Esophagus squamous epithelium (tissue), 4 donors: ENCODE results near the gene ALDH3B1.

Experiments
- CTCF ChIP-seq, 6 experiments: fragments of 450-650 bp in 4 of 6; fragments of 200-600 bp in 2 of 6; sonication (generic) in 2 of 6; IDR thresholded peaks; one replicate each; pipeline ENCODE4 v1.5.1; 2016 to 2019; ENCODE audit warnings: antibody characterized with exemption in 6 of 6, mild to moderate bottlenecking in 4 of 6, moderate library complexity in 4 of 6
- POLR2A ChIP-seq, 4 donors: fragments of 450-650 bp; IDR thresholded peaks; one replicate each; pipeline ENCODE4 v1.6.1; 2017; ENCODE audit warnings: antibody characterized with exemption in 4 of 4, mild to moderate bottlenecking in 4 of 4, moderate library complexity in 3 of 4

DNA sequence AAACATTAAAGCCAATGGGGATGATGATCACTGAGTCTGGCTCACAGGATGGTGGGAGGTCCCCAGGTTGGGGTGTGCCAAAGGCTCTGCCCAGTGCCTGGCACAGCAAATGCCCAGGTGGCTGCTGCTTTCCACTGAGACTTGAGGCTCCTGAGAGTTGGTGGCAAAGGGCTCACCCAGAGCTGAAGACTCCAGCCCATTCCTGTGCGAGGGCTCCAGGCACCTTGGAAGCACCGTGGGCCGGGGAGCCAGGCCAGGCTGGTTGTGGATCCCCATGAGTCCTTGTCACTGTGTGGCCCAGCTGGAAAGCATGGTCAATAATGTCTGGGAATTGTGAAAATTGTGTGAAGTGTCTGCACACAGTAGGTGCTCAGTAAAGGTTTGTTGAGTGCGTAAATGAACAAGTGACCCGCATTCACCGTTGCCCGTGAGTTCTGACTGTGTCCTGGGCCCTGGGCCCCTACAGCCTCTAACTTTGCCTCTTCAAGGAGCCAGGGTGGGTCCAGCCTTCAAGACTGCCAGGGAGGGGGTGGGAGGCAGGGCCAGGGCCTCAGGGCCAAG, 3.4 kb upstream of the ALDH3B1 start:
- TF ChIP-seq POLR2A (IDR thresholded peaks at IDR 0.05) (no peak), CTCF (IDR thresholded peaks at IDR 0.05) (no peak)
